ENCODE results near the gene FETUB.

The FETUB gene

GRCh38 chr3:186598108-186598784 is 42.0 kb upstream of the FETUB start:
- no peak for DNase-seq (ENCODE audit: low read depth in 1 of 2, low spot score in 1 of 2)
- TF ChIP-seq POLR2AphosphoS5 (IDR thresholded peaks at IDR 0.05; ENCODE audit: low read depth) (no peak), CTCF (IDR thresholded peaks at IDR 0.05; ENCODE audit: insufficient read depth, low read length) (no peak), GABPA (IDR thresholded peaks at IDR 0.05; ENCODE audit: low read depth) (no peak), REST (IDR thresholded peaks at IDR 0.05; ENCODE audit: insufficient replicate concordance, low read depth) (no peak), SPI1 (IDR thresholded peaks at IDR 0.05; ENCODE audit: borderline replicate concordance, low read depth) (no peak)

GRCh38 chr3:186598794-186599141 is 41.4 kb upstream of the FETUB start:
- DNase-seq (ENCODE audit: low read depth in 1 of 2, low spot score in 1 of 2), result no peak
- H3K27ac ChIP-seq (replicated peaks), result no peak overlapping the region
- H3K27me3 ChIP-seq (ENCODE audit: insufficient read depth, poor library complexity, severe bottlenecking), result no peaks in the 10 kb centered on the region
- TF ChIP-seq POLR2AphosphoS5 (IDR thresholded peaks at IDR 0.05; ENCODE audit: low read depth), result no peak
- H3K4me3 ChIP-seq (replicated peaks; ENCODE audit: insufficient read depth, low read length), result no peak overlapping the region

More at GRCh38 chr3:186598108-186598784, 42.0 kb upstream of the FETUB start:
- no peak overlapping the region for H3K27ac ChIP-seq (replicated peaks)
- no peak overlapping the region for H3K4me3 ChIP-seq (replicated peaks; ENCODE audit: insufficient read depth, low read length)
- H3K27me3 ChIP-seq (ENCODE audit: insufficient read depth, poor library complexity, severe bottlenecking), result no peaks in the 10 kb centered on the region

DNA sequence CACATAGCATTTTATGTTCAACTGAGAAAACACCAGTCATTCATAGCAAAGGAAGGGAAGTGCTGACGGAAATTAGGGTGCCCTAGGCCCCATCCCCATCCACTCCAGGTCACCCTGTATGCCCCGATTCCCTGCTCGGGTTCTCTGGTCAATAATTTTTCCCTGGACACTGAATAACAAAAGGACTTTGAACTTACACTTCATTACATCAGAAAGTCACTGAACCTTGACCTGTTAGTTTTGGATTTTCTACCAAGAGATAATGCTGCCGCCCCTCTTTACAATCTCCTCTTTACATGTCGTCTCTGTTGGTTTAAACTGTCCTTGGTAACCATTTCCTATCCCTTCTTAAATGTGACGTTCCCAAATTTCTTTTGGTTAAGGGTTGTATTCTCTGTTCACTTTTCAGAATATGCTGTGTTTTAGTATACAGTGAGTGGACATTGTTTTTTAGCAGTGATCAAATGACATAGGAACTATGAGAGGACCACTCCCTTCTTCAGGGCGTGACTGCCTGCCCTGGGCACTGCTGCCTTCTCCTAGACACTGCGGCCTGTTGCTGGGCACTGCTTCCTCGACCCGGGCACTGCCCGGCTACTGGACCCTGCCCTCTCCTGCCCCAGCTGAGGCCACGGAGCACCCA is 40.9 kb upstream of the FETUB start:
- Histone ChIP-seq H3K27ac (replicated peaks) (no peak overlapping the region), H3K4me3 (replicated peaks; ENCODE audit: insufficient read depth, low read length) (no peak overlapping the region), H3K27me3 (ENCODE audit: insufficient read depth, poor library complexity, severe bottlenecking) (no peaks in the 10 kb centered on the region)
- no peak for TF ChIP-seq GABPA (IDR thresholded peaks at IDR 0.05; ENCODE audit: low read depth)
- TF ChIP-seq SPI1 (IDR thresholded peaks at IDR 0.05; ENCODE audit: borderline replicate concordance, low read depth), result no peak
- TF ChIP-seq CTCF (IDR thresholded peaks at IDR 0.05; ENCODE audit: insufficient read depth, low read length), result no peak
- TF ChIP-seq REST (IDR thresholded peaks at IDR 0.05; ENCODE audit: insufficient replicate concordance, low read depth), result no peak
- TF ChIP-seq POLR2AphosphoS5 (IDR thresholded peaks at IDR 0.05; ENCODE audit: low read depth), result no peak
- DNase-seq (ENCODE audit: low read depth in 1 of 2, low spot score in 1 of 2), result no peak

DNA sequence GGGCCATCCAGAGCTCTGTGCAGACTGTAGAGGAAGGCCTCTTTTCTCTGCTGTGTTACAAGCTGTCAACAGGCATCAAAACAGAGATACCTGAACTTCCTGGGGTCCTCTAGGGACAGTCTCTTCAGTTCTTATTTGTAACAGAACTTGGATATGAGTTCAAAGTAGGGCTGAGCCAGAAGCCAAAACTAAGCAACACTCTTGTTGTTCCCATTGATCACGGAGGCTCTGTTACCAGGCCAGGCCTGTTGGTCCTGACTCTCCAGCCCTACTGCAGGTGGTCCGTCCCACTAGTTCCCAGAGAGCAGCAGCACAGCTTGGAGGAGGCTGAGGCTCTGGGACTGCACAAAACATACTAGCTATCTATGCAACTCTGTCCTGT is 40.4 kb upstream of the FETUB start:
- no peak overlapping the region for H3K27ac ChIP-seq (replicated peaks)
- no peak for DNase-seq (ENCODE audit: low read depth in 1 of 2, low spot score in 1 of 2)

More for the DNA sequence above, 40.4 kb upstream of the FETUB start:
- TF ChIP-seq SPI1 (IDR thresholded peaks at IDR 0.05; ENCODE audit: borderline replicate concordance, low read depth) (no peak), GABPA (IDR thresholded peaks at IDR 0.05; ENCODE audit: low read depth) (no peak), REST (IDR thresholded peaks at IDR 0.05; ENCODE audit: insufficient replicate concordance, low read depth) (no peak), POLR2AphosphoS5 (IDR thresholded peaks at IDR 0.05; ENCODE audit: low read depth) (no peak), CTCF (IDR thresholded peaks at IDR 0.05; ENCODE audit: insufficient read depth, low read length) (no peak)
- Histone ChIP-seq H3K4me3 (replicated peaks; ENCODE audit: insufficient read depth, low read length) (no peak overlapping the region), H3K27me3 (ENCODE audit: insufficient read depth, poor library complexity, severe bottlenecking) (no peaks in the 10 kb centered on the region)
